GM12878 (cell line): Measurements from ENCODE around the gene DGKI. TPM values are rescaled to one million over a fixed set of nuclear protein-coding genes. Genes with fewer than 3 reads are reported as not detected.

ENCODE experiments used
- ATAC-seq: fragments of 200-7000 bp; cut with Tn5 transposase; 3 replicates; pipeline ENCODE4 v1.9.1; 2020; ENCODE audit warnings: mild to moderate bottlenecking, moderate library complexity
- BruUV-seq: library from RNA; stranded (reverse); fragments of 400-500 nt; replicated peaks from 2 replicates; lab custom pipeline; 2021; lab: Mats Ljungman, UMichigan
- CTCF ChIA-PET: fragments of 300-600 bp; sonication (Branson Sonifier 250); formaldehyde crosslinking; extraction: SDS; loops from one replicate; lab custom pipeline; 2021; ENCODE audit warnings: inconsistent platforms; lab: Yijun Ruan, JAX
- POLR2A ChIA-PET: fragments of 350-600 bp; formaldehyde crosslinking; extraction: SDS; loops from one replicate; lab custom pipeline; 2021; ENCODE audit warnings: inconsistent platforms; lab: Charles Lee
- RAD21 ChIA-PET: fragments of 300-600 bp; sonication (Branson Sonifier 250); formaldehyde crosslinking; loops from one replicate; lab custom pipeline; 2023; ENCODE audit warnings: antibody characterized with exemption; ENCODE audit not compliant: unreplicated experiment; lab: Charles Lee
- SMC1A ChIA-PET: fragments of 300-600 bp; sonication (Branson Sonifier 250); formaldehyde crosslinking; loops from one replicate; lab custom pipeline; 2023; ENCODE audit not compliant: unreplicated experiment, uncharacterized antibody; lab: Charles Lee
- DNase-seq: peaks from one replicate; pipeline ENCODE4 v3.0.0-alpha.2; 2011; ENCODE audit warnings: low read depth, low spot score
- FAIRE-seq: peaks from 3 replicates; lab custom pipeline; 2011; peaks lifted over from hg19 to GRCh38; lab: Jason Lieb, UNC
- H2AFZ ChIP-seq: 2 replicates; pipeline ENCODE4 v1.6.0; 2011; ENCODE audit warnings: low read depth, low read length, control low read depth; ENCODE audit not compliant: control insufficient read depth
- H3K27ac ChIP-seq: 2 replicates; pipeline ENCODE4 v1.5.1; 2011; ENCODE audit warnings: control low read depth; ENCODE audit not compliant: control insufficient read depth, insufficient read depth
- H3K27me3 ChIP-seq, 2 experiments: replicated peaks in 1 of 2; 2 replicates each; pipeline versions ENCODE4 v1.6.0 to v1.6.1; 2011; ENCODE audit warnings: low read length in 1 of 2; ENCODE audit not compliant: control insufficient read depth in 2 of 2, insufficient read depth in 2 of 2
- H3K36me3 ChIP-seq, 2 experiments: 2 replicates each; pipeline ENCODE4 v1.5.1; 2011; ENCODE audit warnings: low read length in 1 of 2; ENCODE audit not compliant: control insufficient read depth in 2 of 2, insufficient read depth in 2 of 2
- H3K4me1 ChIP-seq: 2 replicates; pipeline ENCODE4 v1.6.1; 2011; ENCODE audit warnings: mild to moderate bottlenecking, low read length, moderate library complexity, mixed read lengths; ENCODE audit not compliant: control insufficient read depth, insufficient read depth
- H3K4me2 ChIP-seq: 2 replicates; pipeline ENCODE4 v1.6.0; 2011; ENCODE audit warnings: control low read depth; ENCODE audit not compliant: control insufficient read depth, insufficient read depth
- H3K4me3 ChIP-seq: fragments of 200-600 bp; sonication (generic); 2 replicates; pipeline ENCODE4 v1.5.1; 2016
- H3K79me2 ChIP-seq: 2 replicates; pipeline ENCODE4 v1.6.0; 2011; ENCODE audit warnings: low read length; ENCODE audit not compliant: control insufficient read depth, insufficient read depth
- H3K9ac ChIP-seq: 2 replicates; pipeline ENCODE4 v1.8.0; 2011; ENCODE audit warnings: low read length, control low read depth, mixed read lengths; ENCODE audit not compliant: control insufficient read depth, insufficient read depth
- H3K9me3 ChIP-seq: replicated peaks from 3 replicates; pipeline ENCODE4 v1.5.1; 2011; ENCODE audit warnings: mild to moderate bottlenecking, low read length; ENCODE audit not compliant: control insufficient read depth, insufficient read depth
- H4K20me1 ChIP-seq: 2 replicates; pipeline ENCODE4 v1.6.0; 2011; ENCODE audit not compliant: control insufficient read depth, insufficient read depth
- ATF7 ChIP-seq: fragments of 450-650 bp; IDR thresholded peaks from 2 replicates; pipeline ENCODE4 v1.6.1; 2016; ENCODE audit warnings: low read depth, mild to moderate bottlenecking
- CEBPB ChIP-seq, 2 experiments: fragments of 150-350 bp in 1 of 2; IDR thresholded peaks; 2 replicates each; pipeline ENCODE4 v1.6.1; 2012 to 2014; ENCODE audit warnings: low read depth in 2 of 2, low read length in 2 of 2, borderline replicate concordance in 1 of 2, inconsistent platforms in 1 of 2
- CHD2 ChIP-seq: IDR thresholded peaks from 2 replicates; pipeline ENCODE4 v1.6.1; 2011; ENCODE audit warnings: low read depth, low read length, improper control_type of control experiment, borderline replicate concordance
- EP300 ChIP-seq, 2 experiments: fragments of 150-350 bp in 1 of 2; IDR thresholded peaks; 2 replicates each; pipeline ENCODE4 v1.6.1; 2011 to 2012; ENCODE audit warnings: low read depth in 2 of 2, low read length in 2 of 2, borderline replicate concordance in 1 of 2, improper control_type of control experiment in 1 of 2, inconsistent platforms in 1 of 2; ENCODE audit not compliant: control insufficient read depth in 1 of 2
- ESRRA ChIP-seq: IDR thresholded peaks from 2 replicates; pipeline ENCODE4 v1.6.1; 2012; ENCODE audit warnings: mild to moderate bottlenecking, low read length, improper control_type of control experiment
- EZH2 ChIP-seq: IDR thresholded peaks from 2 replicates; pipeline ENCODE4 v1.6.1; 2012; ENCODE audit warnings: low read depth, mild to moderate bottlenecking, control low read depth, inconsistent platforms, low read length, borderline replicate concordance; ENCODE audit not compliant: control insufficient read depth
- HCFC1 ChIP-seq: fragments of 150-350 bp; IDR thresholded peaks from 2 replicates; pipeline ENCODE4 v1.6.1; 2014; ENCODE audit warnings: low read length
- JUNB ChIP-seq: IDR thresholded peaks from 2 replicates; pipeline ENCODE4 v1.6.1; 2016; ENCODE audit warnings: antibody characterized with exemption, mild to moderate bottlenecking
- JUND ChIP-seq: IDR thresholded peaks from 2 replicates; pipeline ENCODE4 v1.6.1; 2012; ENCODE audit warnings: low read depth, mild to moderate bottlenecking, low read length, improper control_type of control experiment, moderate library complexity
- MTA3 ChIP-seq: IDR thresholded peaks from 2 replicates; pipeline ENCODE4 v1.6.1; 2012; ENCODE audit warnings: low read length, inconsistent platforms, borderline replicate concordance
- NR2F1 ChIP-seq: fragments of 450-650 bp; conservative IDR thresholded peaks from 2 replicates; pipeline ENCODE4 v1.6.1; 2017; ENCODE audit warnings: mild to moderate bottlenecking
- POLR2AphosphoS2 ChIP-seq: IDR thresholded peaks from 2 replicates; pipeline ENCODE4 v1.6.1; 2011; ENCODE audit warnings: low read depth, mild to moderate bottlenecking, low read length, improper control_type of control experiment, moderate library complexity
- RCOR1 ChIP-seq: conservative IDR thresholded peaks from 2 replicates; pipeline ENCODE4 v1.6.1; 2012; ENCODE audit warnings: low read depth, low read length, improper control_type of control experiment
- RFX5 ChIP-seq: IDR thresholded peaks from 2 replicates; pipeline ENCODE4 v1.6.1; 2011; ENCODE audit warnings: low read depth, low read length, improper control_type of control experiment
- SIX5 ChIP-seq: IDR thresholded peaks from 2 replicates; pipeline ENCODE4 v1.6.1; 2011; ENCODE audit warnings: mild to moderate bottlenecking, low read depth, low read length, moderate library complexity; ENCODE audit not compliant: severe bottlenecking
- TARDBP ChIP-seq: IDR thresholded peaks from 2 replicates; pipeline ENCODE4 v1.6.1; 2016; ENCODE audit warnings: borderline replicate concordance
- TCF12 ChIP-seq: IDR thresholded peaks from 2 replicates; pipeline ENCODE4 v1.6.1; 2011; ENCODE audit warnings: low read depth, mild to moderate bottlenecking, low read length
- TCF3 ChIP-seq: IDR thresholded peaks from 2 replicates; pipeline ENCODE4 v1.6.1; 2012; ENCODE audit warnings: low read depth, mild to moderate bottlenecking, low read length, borderline replicate concordance; ENCODE audit not compliant: insufficient read depth
- TCF7 ChIP-seq: IDR thresholded peaks from 2 replicates; pipeline ENCODE4 v1.6.1; 2014; ENCODE audit warnings: antibody characterized with exemption, borderline replicate concordance
- USF2 ChIP-seq: IDR thresholded peaks from 2 replicates; pipeline ENCODE4 v1.6.1; 2011; ENCODE audit warnings: low read depth, low read length, improper control_type of control experiment, borderline replicate concordance
- WRNIP1 ChIP-seq: IDR thresholded peaks from 2 replicates; pipeline ENCODE4 v1.6.1; 2011; ENCODE audit warnings: low read depth, low read length, improper control_type of control experiment, borderline replicate concordance
- ZNF384 ChIP-seq: IDR thresholded peaks from 2 replicates; pipeline ENCODE4 v1.6.1; 2012; ENCODE audit warnings: low read depth, mild to moderate bottlenecking, low read length, improper control_type of control experiment, borderline replicate concordance
- WGBS: methylation state at CpG from one replicate; pipeline ENCODE4 v1.1.6; 2016; ENCODE audit warnings: low lambda C conversion rate; ENCODE audit not compliant: insufficient replicate concordance, insufficient coverage; ENCODE audit errors: missing lambda C conversion rate; 5-methylcytosine and 5-hydroxymethylcytosine counted together
- in situ Hi-C: fragments of 300-500 bp; cut with MboI; formaldehyde crosslinking; loops from 9 replicates; pipeline ENCODE4 v1.14.3; 2018; ENCODE audit warnings: mixed read lengths
- intact Hi-C: fragments of 100-400 bp; cut with micrococcal nuclease; formaldehyde crosslinking; loops from one replicate; pipeline ENCODE4 v1.14.2; 2022; ENCODE audit not compliant: unreplicated experiment
- polyA plus RNA-seq, 11 experiments: library from polyadenylated mRNA; depleted of rRNA in 4 of 11; unstranded in 6 of 11; stranded (reverse) in 5 of 11; fragments of >200 nt; fragmentation: Nextera tagmentation in 4 of 11; fragmentation: Illumina TruSeq in 1 of 11; extraction: Ambion mirVana in 4 of 11; extraction: Trizol in 1 of 11; gene quantifications; 1 replicate in 1 of 11; 2 replicates in 10 of 11; pipeline versions ENCODE4 v1.2.1 to v1.2.3, GENCODE V29; 2011 to 2016; ENCODE audit warnings: inconsistent platforms in 2 of 11, missing spikeins in 2 of 11, low read depth in 1 of 11
- total RNA-seq, 4 experiments: library from RNA; depleted of rRNA in 3 of 4; stranded (reverse); fragments of >200 nt in 3 of 4; fragmentation: Illumina TruSeq in 1 of 4; extraction: Trizol in 1 of 4; gene quantifications; 2 replicates each; pipeline versions ENCODE4 v1.2.1 to v1.2.3, GENCODE V29; 2013 to 2021

The DGKI gene
- total and polyA plus RNA-seq, 10 of the 15 experiments (the other 5 are each of a cell fraction or from before 2014, with no cell fraction given) = 10.4 to 37.1 (median 22.1) TPM

GRCh38 chr7:137577184-137577583 lies 269.6 kb downstream of the DGKI start:
- DNase-seq (no peak), FAIRE-seq (no peak)
- H3K4me1 ChIP-seq = no peaks in the 10 kb centered on the region

GRCh38 chr7:137576481-137576880 lies 270.3 kb downstream of the DGKI start:
- in situ Hi-C loops (loop anchor here (25.0 kb wide), 1 partner anchor 414 kb away; no protein-coding TSS in a partner anchor), intact Hi-C loops (no loop called here)
- Histone ChIP-seq H3K9ac (no peak overlapping the region), H3K36me3 (no peaks in the 10 kb centered on the region), H3K4me2 (no peak overlapping the region), H3K4me1 (no peaks in the 10 kb centered on the region), H3K9me3 (no peaks in the 10 kb centered on the region), H2AFZ (no peak overlapping the region), H3K27me3 (no peaks in the 10 kb centered on the region), H3K27ac (no peak overlapping the region), H3K4me3 (no peak overlapping the region), H3K79me2 (no peaks in the 10 kb centered on the region), H4K20me1 (no peaks in the 10 kb centered on the region)
- 46% methylated on average over 3 of the region's 3 CpGs for WGBS
- CTCF ChIA-PET = no interaction called here
- no TSS peak for BruUV-seq
- POLR2A ChIA-PET = no interaction called here
- SMC1A ChIA-PET = no interaction called here
- DNase-seq = no peak
- no peak for FAIRE-seq
- no peak for ATAC-seq
- RAD21 ChIA-PET = no interaction called here
- no peak for TF ChIP-seq TCF12
- no peak for TF ChIP-seq EZH2
- no peak for TF ChIP-seq NR2F1
- TF ChIP-seq TARDBP = no peak
- no peak for TF ChIP-seq CHD2
- no peak for TF ChIP-seq CEBPB (IDR thresholded peaks at IDR 0.05; ENCODE audit: borderline replicate concordance in 1 of 2, low read depth in 2 of 2, low read length in 2 of 2)
- TF ChIP-seq JUND = no peak
- TF ChIP-seq SIX5 = no peak
- TF ChIP-seq RFX5 = no peak
- no peak for TF ChIP-seq WRNIP1
- no peak for TF ChIP-seq ATF7
- no peak for TF ChIP-seq JUNB
- no peak for TF ChIP-seq USF2

More at GRCh38 chr7:137577184-137577583, 269.6 kb downstream of the DGKI start:
- in situ Hi-C loops (loop anchor here (25.0 kb wide), 1 partner anchor 415 kb away; no protein-coding TSS in a partner anchor), intact Hi-C loops (no loop called here)
- Histone ChIP-seq H3K27ac (no peak overlapping the region), H3K4me3 (no peak overlapping the region), H3K36me3 (no peaks in the 10 kb centered on the region), H3K9ac (no peak overlapping the region), H4K20me1 (no peaks in the 10 kb centered on the region), H3K9me3 (no peaks in the 10 kb centered on the region), H3K27me3 (no peaks in the 10 kb centered on the region), H3K79me2 (no peaks in the 10 kb centered on the region), H2AFZ (no peak overlapping the region), H3K4me2 (no peak overlapping the region)
- TF ChIP-seq TCF7 (no peak), ZNF384 (no peak), ESRRA (no peak), RCOR1 (no peak), MTA3 (no peak), JUNB (no peak), EP300 (IDR thresholded peaks at IDR 0.05; ENCODE audit: borderline replicate concordance in 1 of 2, control insufficient read depth in 1 of 2, low read depth in 2 of 2, low read length in 2 of 2) (no peak), EZH2 (no peak), ATF7 (no peak), TCF3 (no peak), HCFC1 (no peak), POLR2AphosphoS2 (no peak)
- CTCF ChIA-PET = no interaction called here
- BruUV-seq = no TSS peak
- no peak for ATAC-seq
- WGBS = 0% methylated on average over 1 of the region's 1 CpG
- RAD21 ChIA-PET = no interaction called here
- SMC1A ChIA-PET = no interaction called here
- POLR2A ChIA-PET = no interaction called here
